Trophoblast cell (in vitro differentiated cells and primary cell): ENCODE measurements around the gene CPM.

Experiments used
- DNase-seq, 2 donors: peaks; one replicate each; pipeline ENCODE4 v3.0.0-alpha.2; 2016
- H2AFZ ChIP-seq: 2 replicates; pipeline ENCODE4 v1.6.1; 2013; ENCODE audit warnings: low read length, moderate library complexity, mild to moderate bottlenecking; ENCODE audit not compliant: insufficient read depth, poor library complexity
- H2AK5ac ChIP-seq: 2 replicates; pipeline ENCODE4 v1.6.1; 2013; ENCODE audit warnings: mild to moderate bottlenecking, low read length
- H2BK120ac ChIP-seq: 2 replicates; pipeline ENCODE4 v1.6.1; 2013; ENCODE audit warnings: low read length, mild to moderate bottlenecking, moderate library complexity; ENCODE audit not compliant: insufficient read depth, poor library complexity
- H2BK12ac ChIP-seq: 2 replicates; pipeline ENCODE4 v1.6.1; 2013; ENCODE audit warnings: mild to moderate bottlenecking, low read length, moderate library complexity
- H2BK5ac ChIP-seq: 2 replicates; pipeline ENCODE4 v1.6.1; 2013; ENCODE audit warnings: low read length, low read depth, moderate library complexity, mild to moderate bottlenecking; ENCODE audit not compliant: poor library complexity
- H3K14ac ChIP-seq: 2 replicates; pipeline ENCODE4 v1.6.1; 2013; ENCODE audit warnings: mild to moderate bottlenecking, low read length
- H3K18ac ChIP-seq: 2 replicates; pipeline ENCODE4 v1.6.1; 2013; ENCODE audit warnings: mild to moderate bottlenecking, low read length
- H3K23ac ChIP-seq: 2 replicates; pipeline ENCODE4 v1.6.1; 2013; ENCODE audit warnings: low read length
- H3K27ac ChIP-seq: 2 replicates; pipeline ENCODE4 v1.5.1; 2013; ENCODE audit warnings: low read depth, mild to moderate bottlenecking, inconsistent platforms, low read length, moderate library complexity
- H3K27me3 ChIP-seq: 2 replicates; pipeline ENCODE4 v1.6.1; 2013; ENCODE audit warnings: inconsistent platforms, mild to moderate bottlenecking, low read length, moderate library complexity; ENCODE audit not compliant: insufficient read depth
- H3K36me3 ChIP-seq, 2 experiments: 1 replicate in 1 of 2; 2 replicates in 1 of 2; pipeline ENCODE4 v1.6.1; 2013; ENCODE audit warnings: low read length in 2 of 2, mild to moderate bottlenecking in 2 of 2, moderate library complexity in 1 of 2; ENCODE audit not compliant: insufficient read depth in 2 of 2, control insufficient read depth in 1 of 2
- H3K4ac ChIP-seq: 2 replicates; pipeline ENCODE4 v1.6.1; 2013; ENCODE audit warnings: low read depth, mild to moderate bottlenecking, low read length, moderate library complexity
- H3K4me1 ChIP-seq, 2 experiments: 1 replicate in 1 of 2; 2 replicates in 1 of 2; pipeline ENCODE4 v1.6.1; 2013; ENCODE audit warnings: low read length in 2 of 2, mild to moderate bottlenecking in 2 of 2, moderate library complexity in 1 of 2; ENCODE audit not compliant: insufficient read depth in 2 of 2, control insufficient read depth in 1 of 2
- H3K4me2 ChIP-seq: 2 replicates; pipeline ENCODE4 v1.6.1; 2013; ENCODE audit warnings: inconsistent platforms, mild to moderate bottlenecking, low read length, moderate library complexity
- H3K4me3 ChIP-seq: 2 replicates; pipeline ENCODE4 v1.5.1; 2013; ENCODE audit warnings: mild to moderate bottlenecking, low read depth, low read length, inconsistent platforms
- H3K79me1 ChIP-seq: one replicate; pipeline ENCODE4 v1.6.1; 2013; ENCODE audit warnings: low read length
- H3K79me2 ChIP-seq: 2 replicates; pipeline ENCODE4 v1.6.1; 2013; ENCODE audit warnings: low read length, mild to moderate bottlenecking; ENCODE audit not compliant: control insufficient read depth, insufficient read depth, poor library complexity
- H3K9ac ChIP-seq: 2 replicates; pipeline ENCODE4 v1.6.1; 2013; ENCODE audit warnings: mild to moderate bottlenecking, low read length
- H3K9me3 ChIP-seq: 2 replicates; pipeline ENCODE4 v1.6.1; 2013; ENCODE audit warnings: low read depth, mild to moderate bottlenecking, control low read depth, inconsistent platforms, low read length; ENCODE audit not compliant: insufficient read depth
- H4K12ac ChIP-seq: 2 replicates; pipeline ENCODE4 v1.6.1; 2013; ENCODE audit warnings: low read depth, mild to moderate bottlenecking, low read length, moderate library complexity
- H4K8ac ChIP-seq: 2 replicates; pipeline ENCODE4 v1.6.1; 2013; ENCODE audit warnings: low read depth, mild to moderate bottlenecking, low read length, moderate library complexity
- H4K91ac ChIP-seq: one replicate; pipeline ENCODE4 v1.6.1; 2013; ENCODE audit warnings: low read depth, mild to moderate bottlenecking, low read length, moderate library complexity
- WGBS: extraction: QIAGEN DNeasy Blood & Tissue Kit; methylation state at CpG from one replicate; pipeline ENCODE4 v1.1.7; 2013; ENCODE audit warnings: missing lambda C conversion rate; ENCODE audit not compliant: insufficient read length, insufficient coverage; ENCODE audit errors: extremely low coverage; 5-methylcytosine and 5-hydroxymethylcytosine counted together

The CPM gene

GRCh38 chr12:68855771-68856170, 77.2 kb downstream of the CPM start:
- Histone ChIP-seq H4K8ac (no peak overlapping the region), H3K9me3 (no peaks in the 10 kb centered on the region), H2AFZ (no peak overlapping the region), H2AK5ac (no peak overlapping the region), H3K79me1 (no peaks in the 10 kb centered on the region), H3K4me3 (no peak overlapping the region), H3K27ac (no peak overlapping the region), H4K12ac (no peak overlapping the region), H3K27me3 (no peaks in the 10 kb centered on the region), H3K14ac (no peak overlapping the region), H3K4ac (no peak overlapping the region), H3K9ac (no peak overlapping the region), H2BK12ac (no peak overlapping the region), H4K91ac (no peak overlapping the region), H3K18ac (no peak overlapping the region), H3K4me2 (no peak overlapping the region), H3K36me3 (no peaks in the 10 kb centered on the region), H3K23ac (no peak overlapping the region), H2BK120ac (no peak overlapping the region), H2BK5ac (no peak overlapping the region), H3K4me1 (no peaks in the 10 kb centered on the region), H3K79me2 (no peaks in the 10 kb centered on the region)
- no CpG with 5 or more reads among the region's 8 CpGs for WGBS
- no peak for DNase-seq

GRCh38 chr12:68855111-68855510, 77.9 kb downstream of the CPM start:
- DNase-seq, result no peak
- Histone ChIP-seq H3K4ac (no peak overlapping the region), H4K12ac (no peak overlapping the region), H3K9ac (no peak overlapping the region), H2BK120ac (no peak overlapping the region), H2AFZ (no peak overlapping the region), H3K27ac (no peak overlapping the region), H4K8ac (no peak overlapping the region), H3K36me3 (no peaks in the 10 kb centered on the region), H4K91ac (no peak overlapping the region), H3K18ac (no peak overlapping the region), H3K4me1 (no peaks in the 10 kb centered on the region), H2AK5ac (no peak overlapping the region), H3K79me1 (no peaks in the 10 kb centered on the region), H3K9me3 (no peaks in the 10 kb centered on the region), H3K14ac (no peak overlapping the region), H3K4me2 (no peak overlapping the region), H2BK5ac (no peak overlapping the region), H3K79me2 (no peaks in the 10 kb centered on the region), H3K4me3 (no peak overlapping the region), H3K27me3 (no peaks in the 10 kb centered on the region), H2BK12ac (no peak overlapping the region), H3K23ac (no peak overlapping the region)
- WGBS, result no CpG with 5 or more reads among the region's 3 CpGs

GRCh38 chr12:68854554-68854953, 78.4 kb downstream of the CPM start:
- no peak overlapping the region for H3K9ac ChIP-seq
- no peak overlapping the region for H3K27ac ChIP-seq
- no CpG with 5 or more reads among the region's 3 CpGs for WGBS
- H3K27me3 ChIP-seq, result no peaks in the 10 kb centered on the region
- no peak overlapping the region for H3K4ac ChIP-seq
- H4K91ac ChIP-seq, result no peak overlapping the region
- H2AK5ac ChIP-seq, result no peak overlapping the region
- H4K12ac ChIP-seq, result no peak overlapping the region
- no peaks in the 10 kb centered on the region for H3K9me3 ChIP-seq
- DNase-seq, result no peak
- no peak overlapping the region for H3K4me2 ChIP-seq
- H3K23ac ChIP-seq, result no peak overlapping the region
- no peak overlapping the region for H2BK120ac ChIP-seq
- no peak overlapping the region for H4K8ac ChIP-seq
- no peak overlapping the region for H2BK12ac ChIP-seq
- no peaks in the 10 kb centered on the region for H3K36me3 ChIP-seq
- no peak overlapping the region for H3K4me3 ChIP-seq
- H3K18ac ChIP-seq, result no peak overlapping the region
- H3K4me1 ChIP-seq, result no peaks in the 10 kb centered on the region
- H3K79me1 ChIP-seq, result no peaks in the 10 kb centered on the region
- H3K79me2 ChIP-seq, result no peaks in the 10 kb centered on the region
- H2BK5ac ChIP-seq, result no peak overlapping the region
- H3K14ac ChIP-seq, result no peak overlapping the region
- no peak overlapping the region for H2AFZ ChIP-seq

GRCh38 chr12:68854078-68854468, 78.9 kb downstream of the CPM start:
- Histone ChIP-seq H2BK5ac (no peak overlapping the region), H3K79me1 (no peaks in the 10 kb centered on the region), H2BK120ac (no peak overlapping the region), H2BK12ac (no peak overlapping the region), H3K18ac (no peak overlapping the region), H3K27ac (no peak overlapping the region), H3K14ac (no peak overlapping the region), H2AK5ac (no peak overlapping the region), H3K4ac (no peak overlapping the region), H3K23ac (no peak overlapping the region), H3K4me2 (no peak overlapping the region), H3K9me3 (no peaks in the 10 kb centered on the region), H4K12ac (no peak overlapping the region), H4K8ac (no peak overlapping the region), H3K79me2 (no peaks in the 10 kb centered on the region), H3K27me3 (no peaks in the 10 kb centered on the region), H3K9ac (no peak overlapping the region), H3K4me1 (no peaks in the 10 kb centered on the region), H2AFZ (no peak overlapping the region), H4K91ac (no peak overlapping the region), H3K4me3 (no peak overlapping the region), H3K36me3 (no peaks in the 10 kb centered on the region)
- no peak for DNase-seq
- WGBS, result no CpG with 5 or more reads among the region's 2 CpGs
